Measurements from ENCODE around the gene PTGER3.

DNA sequence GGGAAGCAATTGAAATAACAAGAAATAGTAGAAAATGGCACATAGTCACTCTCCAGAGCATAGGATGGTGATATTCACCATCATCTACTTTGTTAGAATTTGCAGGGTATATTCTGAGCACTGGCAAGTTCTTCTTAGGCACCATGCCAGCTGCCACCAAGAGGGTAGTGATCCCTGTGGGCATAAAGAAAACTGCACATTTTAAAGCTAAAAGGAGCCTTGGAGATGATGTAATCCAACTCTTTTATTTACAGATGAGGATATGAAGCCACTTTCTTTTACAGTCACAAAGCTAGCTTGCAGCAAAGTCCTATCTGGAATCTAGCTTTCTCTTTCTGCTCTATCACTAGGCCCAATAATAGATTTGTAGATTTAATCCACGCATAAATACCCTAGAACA lies 69.0 kb downstream of the PTGER3 start:
- TF ChIP-seq EP300 (IDR thresholded peaks at IDR 0.05) = no peak
- TF ChIP-seq POLR2A (IDR thresholded peaks at IDR 0.05) = no peak

Data from upper lobe of left lung (tissue), 4 donors.